ENCODE data around the gene USP8. TPM values are rescaled to one million over a fixed set of nuclear protein-coding genes. Genes with fewer than 3 reads are reported as not detected.
"Not testable (repeated sequence)": the region's sequence is repeated elsewhere in the genome, so short reads cannot be mapped to it uniquely, and the experiment has no call there.

The USP8 gene
- total RNA-seq, 1 donor from 2014 or later: 26.9 TPM

GRCh38 chr15:50435772-50436171 lies 11.6 kb downstream of the USP8 start:
- DNase-seq (ENCODE audit: low spot score in 2 of 2) (no peak), FAIRE-seq (no peak)

GRCh38 chr15:50438251-50438650 lies 14.0 kb downstream of the USP8 start:
- FAIRE-seq (no peak), DNase-seq (ENCODE audit: low spot score in 2 of 2) (no peak)

GRCh38 chr15:50440932-50441331 lies 16.7 kb downstream of the USP8 start:
- DNase-seq (ENCODE audit: low spot score in 2 of 2) (no peak), FAIRE-seq (no peak)

GRCh38 chr15:50452927-50453326 lies 28.7 kb downstream of the USP8 start:
- DNase-seq (ENCODE audit: low spot score in 2 of 2): no peak
- no peak for FAIRE-seq

GRCh38 chr15:50458348-50459112 lies 34.3 kb downstream of the USP8 start:
- DNase-seq (ENCODE audit: low spot score in 2 of 2) (no peak), FAIRE-seq (no peak)

GRCh38 chr15:50463423-50464358 lies 39.5 kb downstream of the USP8 start:
- FAIRE-seq (no peak), DNase-seq (ENCODE audit: low spot score in 2 of 2) (no peak)

- DNase-seq (ENCODE audit: low spot score in 2 of 2): no peak
- FAIRE-seq: no peak
Observed at GRCh38 chr15:50471072-50471471, 46.9 kb downstream of the USP8 start.

- FAIRE-seq (no peak), DNase-seq (ENCODE audit: low spot score in 2 of 2) (no peak)
Observed at GRCh38 chr15:50476143-50476542, 51.9 kb downstream of the USP8 start.

- DNase-seq (ENCODE audit: low spot score in 2 of 2) (no peak), FAIRE-seq (no peak)
Observed at GRCh38 chr15:50484781-50485180, 60.6 kb downstream of the USP8 start.

GRCh38 chr15:50485389-50485788 lies 61.2 kb downstream of the USP8 start:
- DNase-seq (ENCODE audit: low spot score in 2 of 2) (no peak), FAIRE-seq (no peak)

GRCh38 chr15:50487287-50487686 lies 63.1 kb downstream of the USP8 start:
- FAIRE-seq (no peak), DNase-seq (ENCODE audit: low spot score in 2 of 2) (no peak)

GRCh38 chr15:50493625-50494024 lies 69.4 kb downstream of the USP8 start:
- no peak for FAIRE-seq

GRCh38 chr15:50494547-50494946 lies 70.3 kb downstream of the USP8 start:
- FAIRE-seq: not testable (repeated sequence)

More at GRCh38 chr15:50493625-50494024, 69.4 kb downstream of the USP8 start:
- no peak for DNase-seq (ENCODE audit: low spot score in 2 of 2)

GRCh38 chr15:50496692-50497091 lies 72.5 kb downstream of the USP8 start:
- FAIRE-seq (no peak), DNase-seq (ENCODE audit: low spot score in 2 of 2) (no peak)

More at GRCh38 chr15:50494547-50494946, 70.3 kb downstream of the USP8 start:
- not testable (repeated sequence) for DNase-seq (ENCODE audit: low spot score in 2 of 2)

GRCh38 chr15:50500352-50500751 lies 76.1 kb downstream of the USP8 start:
- DNase-seq (ENCODE audit: low spot score in 2 of 2) (no peak), FAIRE-seq (no peak)

- DNase-seq (ENCODE audit: low spot score in 2 of 2) (no peak), FAIRE-seq (no peak)
Observed at GRCh38 chr15:50501815-50502214, 77.6 kb downstream of the USP8 start.

GRCh38 chr15:50503144-50503543 lies 78.9 kb downstream of the USP8 start:
- DNase-seq (ENCODE audit: low spot score in 2 of 2) (no peak), FAIRE-seq (no peak)

GRCh38 chr15:50505656-50506055 lies 81.5 kb downstream of the USP8 start:
- not testable (repeated sequence) for FAIRE-seq; DNase-seq (ENCODE audit: low spot score in 2 of 2)

GRCh38 chr15:50506121-50506520 lies 81.9 kb downstream of the USP8 start:
- no peak for DNase-seq (ENCODE audit: low spot score in 2 of 2)
- no peak for FAIRE-seq

GRCh38 chr15:50513001-50513400 lies 88.8 kb downstream of the USP8 start:
- no peak for DNase-seq (ENCODE audit: low spot score in 2 of 2)
- FAIRE-seq: no peak

- DNase-seq (ENCODE audit: low spot score in 2 of 2) (no peak), FAIRE-seq (no peak)
Observed at GRCh38 chr15:50519740-50520425, 95.7 kb downstream of the USP8 start.

Measured in frontal cortex (tissue), 4 donors.